IMR-90 (cell line): ENCODE data around the gene MLKL. TPM values are rescaled to one million over a fixed set of nuclear protein-coding genes. Genes with fewer than 3 reads are reported as not detected.

Experiments used
- ATAC-seq: fragments of 200-7000 bp; cut with Tn5 transposase; 2 replicates; pipeline ENCODE4 v1.9.1; 2020; ENCODE audit warnings: low read depth, mild to moderate bottlenecking, moderate library complexity
- BruUV-seq: library from RNA; stranded (reverse); fragments of 400-500 nt; replicated peaks from 2 replicates; lab custom pipeline; 2021; lab: Mats Ljungman, UMichigan
- CTCF ChIA-PET: fragments of 300-600 bp; formaldehyde crosslinking; extraction: SDS; loops from one replicate; lab custom pipeline; 2021; ENCODE audit warnings: antibody characterized with exemption; lab: Yijun Ruan, JAX
- POLR2A ChIA-PET: fragments of 300-600 bp; sonication (Branson Sonifier 250); formaldehyde crosslinking; loops from one replicate; lab custom pipeline; 2022; ENCODE audit warnings: antibody characterized with exemption; ENCODE audit not compliant: unreplicated experiment; lab: Charles Lee
- DNase-seq: peaks from one replicate; pipeline ENCODE4 v3.0.0; 2013
- H2AFZ ChIP-seq: replicated peaks from 2 replicates; pipeline ENCODE3; 2013; ENCODE audit warnings: low read length, mild to moderate bottlenecking; ENCODE audit not compliant: poor library complexity
- H2AK5ac ChIP-seq: 2 replicates; pipeline ENCODE4 v1.6.1; 2013; ENCODE audit warnings: low read depth, low read length, inconsistent platforms
- H2AK9ac ChIP-seq: replicated peaks from 2 replicates; pipeline ENCODE3; 2013; ENCODE audit warnings: mild to moderate bottlenecking, low read depth, low read length, moderate library complexity; ENCODE audit not compliant: poor library complexity
- H2BK120ac ChIP-seq: 2 replicates; pipeline ENCODE4 v1.6.1; 2013; ENCODE audit warnings: low read depth, low read length, inconsistent platforms
- H2BK15ac ChIP-seq: 3 replicates; pipeline ENCODE4 v1.6.1; 2013; ENCODE audit warnings: low read depth, low read length, inconsistent platforms
- H2BK20ac ChIP-seq: 2 replicates; pipeline ENCODE4 v1.6.1; 2013; ENCODE audit warnings: low read depth, mild to moderate bottlenecking, inconsistent platforms, low read length, moderate library complexity
- H2BK5ac ChIP-seq: 2 replicates; pipeline ENCODE4 v1.6.1; 2013; ENCODE audit warnings: mild to moderate bottlenecking, low read depth, low read length, inconsistent platforms; ENCODE audit not compliant: poor library complexity, severe bottlenecking
- H3K14ac ChIP-seq: replicated peaks from 2 replicates; pipeline ENCODE4 v1.6.1; 2013; ENCODE audit warnings: low read depth, low read length, inconsistent platforms
- H3K18ac ChIP-seq: 2 replicates; pipeline ENCODE4 v1.6.1; 2013; ENCODE audit warnings: low read depth, low read length, control low read depth
- H3K23ac ChIP-seq: 2 replicates; pipeline ENCODE4 v1.6.1; 2013; ENCODE audit warnings: low read depth, low read length, inconsistent platforms
- H3K27ac ChIP-seq: 2 replicates; pipeline ENCODE4 v1.5.1; 2013; ENCODE audit warnings: mild to moderate bottlenecking, control low read depth, low read length; ENCODE audit not compliant: insufficient read depth
- H3K27me3 ChIP-seq: 2 replicates; pipeline ENCODE4 v1.6.1; 2013; ENCODE audit warnings: low read length; ENCODE audit not compliant: control insufficient read depth, insufficient read depth
- H3K36me3 ChIP-seq: 2 replicates; pipeline ENCODE4 v1.6.1; 2013; ENCODE audit warnings: low read length, mixed read lengths; ENCODE audit not compliant: control insufficient read depth, insufficient read depth
- H3K4ac ChIP-seq: 2 replicates; pipeline ENCODE4 v1.6.1; 2013; ENCODE audit warnings: low read depth, low read length, inconsistent platforms
- H3K4me1 ChIP-seq: 2 replicates; pipeline ENCODE4 v1.6.1; 2013; ENCODE audit warnings: low read length, mixed read lengths; ENCODE audit not compliant: control insufficient read depth, insufficient read depth
- H3K4me2 ChIP-seq: 2 replicates; pipeline ENCODE4 v1.6.1; 2013; ENCODE audit warnings: low read depth, mild to moderate bottlenecking, control low read depth, low read length, moderate library complexity
- H3K4me3 ChIP-seq: 2 replicates; pipeline ENCODE4 v1.5.1; 2013; ENCODE audit warnings: low read depth, mild to moderate bottlenecking, control low read depth, low read length, moderate library complexity; ENCODE audit not compliant: insufficient read depth
- H3K56ac ChIP-seq: 2 replicates; pipeline ENCODE4 v1.6.1; 2013; ENCODE audit warnings: low read length, inconsistent platforms; ENCODE audit not compliant: insufficient read depth; ENCODE audit errors: extremely low read depth
- H3K79me1 ChIP-seq, 2 experiments: 2 replicates each; pipeline ENCODE4 v1.6.1; 2013; ENCODE audit warnings: low read length in 2 of 2, inconsistent platforms in 1 of 2, low read depth in 1 of 2
- H3K9ac ChIP-seq: 2 replicates; pipeline ENCODE4 v1.6.1; 2013; ENCODE audit warnings: low read depth, low read length, control low read depth
- H3K9me1 ChIP-seq: 2 replicates; pipeline ENCODE4 v1.6.1; 2013; ENCODE audit warnings: low read length, inconsistent platforms; ENCODE audit not compliant: insufficient read depth
- H3K9me3 ChIP-seq: 2 replicates; pipeline ENCODE4 v1.6.1; 2013; ENCODE audit warnings: low read length; ENCODE audit not compliant: control insufficient read depth, insufficient read depth
- H4K20me1 ChIP-seq: 2 replicates; pipeline ENCODE4 v1.6.1; 2013; ENCODE audit warnings: low read length, inconsistent platforms; ENCODE audit not compliant: insufficient read depth
- H4K5ac ChIP-seq: 2 replicates; pipeline ENCODE4 v1.6.1; 2013; ENCODE audit warnings: mild to moderate bottlenecking, low read depth, low read length, control low read depth
- H4K8ac ChIP-seq, 2 experiments: 2 replicates each; pipeline ENCODE4 v1.6.1; 2013; ENCODE audit warnings: low read depth in 2 of 2, low read length in 2 of 2, control low read depth in 1 of 2, inconsistent platforms in 1 of 2
- H4K91ac ChIP-seq: 2 replicates; pipeline ENCODE4 v1.6.1; 2013; ENCODE audit warnings: low read depth, low read length, inconsistent platforms; ENCODE audit not compliant: insufficient read depth
- BHLHE40 ChIP-seq: fragments of 150-350 bp; IDR thresholded peaks from 2 replicates; pipeline ENCODE4 v1.6.1; 2016; ENCODE audit warnings: mild to moderate bottlenecking, low read depth, low read length
- CEBPB ChIP-seq: IDR thresholded peaks from 2 replicates; pipeline ENCODE4 v1.6.1; 2012; ENCODE audit warnings: low read depth, low read length, improper control_type of control experiment
- CHD1 ChIP-seq: IDR thresholded peaks from 2 replicates; pipeline ENCODE4 v1.6.1; 2012; ENCODE audit warnings: low read depth, low read length, improper control_type of control experiment
- ELK1 ChIP-seq: fragments of 150-350 bp; IDR thresholded peaks from 2 replicates; pipeline ENCODE4 v1.6.1; 2016; ENCODE audit warnings: low read depth, mild to moderate bottlenecking, low read length, moderate library complexity, borderline replicate concordance
- FOS ChIP-seq: fragments of 150-350 bp; IDR thresholded peaks from 2 replicates; pipeline ENCODE4 v1.6.1; 2016; ENCODE audit warnings: low read depth, low read length
- MAFK ChIP-seq: IDR thresholded peaks from 2 replicates; pipeline ENCODE4 v1.6.1; 2012; ENCODE audit warnings: low read depth, low read length, improper control_type of control experiment
- MAZ ChIP-seq: IDR thresholded peaks from 2 replicates; pipeline ENCODE4 v1.6.1; 2012; ENCODE audit warnings: low read depth, mild to moderate bottlenecking, low read length, improper control_type of control experiment, moderate library complexity, borderline replicate concordance
- MXI1 ChIP-seq: IDR thresholded peaks from 2 replicates; pipeline ENCODE4 v1.6.1; 2012; ENCODE audit warnings: low read depth, mild to moderate bottlenecking, low read length, moderate library complexity, borderline replicate concordance
- NFE2L2 ChIP-seq: fragments of 150-350 bp; IDR thresholded peaks from 2 replicates; pipeline ENCODE4 v1.6.1; 2016; ENCODE audit warnings: low read depth, mild to moderate bottlenecking, low read length
- POLR2A ChIP-seq: IDR thresholded peaks from 2 replicates; pipeline ENCODE4 v1.6.1; 2012; ENCODE audit warnings: mild to moderate bottlenecking, low read depth, low read length
- RAD21 ChIP-seq: IDR thresholded peaks from 2 replicates; pipeline ENCODE4 v1.6.1; 2012; ENCODE audit warnings: low read length, improper control_type of control experiment
- RCOR1 ChIP-seq: IDR thresholded peaks from 2 replicates; pipeline ENCODE4 v1.6.1; 2012; ENCODE audit warnings: mild to moderate bottlenecking, low read length, improper control_type of control experiment; ENCODE audit not compliant: insufficient replicate concordance
- RFX5 ChIP-seq: IDR thresholded peaks from 2 replicates; pipeline ENCODE4 v1.8.0; 2012; ENCODE audit warnings: low read depth, mild to moderate bottlenecking, low read length, moderate library complexity
- SMC3 ChIP-seq: fragments of 150-350 bp; IDR thresholded peaks from 2 replicates; pipeline ENCODE4 v1.6.1; 2016; ENCODE audit warnings: low read depth, mild to moderate bottlenecking, antibody characterized with exemption, low read length, moderate library complexity
- USF2 ChIP-seq: fragments of 150-350 bp; IDR thresholded peaks from 2 replicates; pipeline ENCODE4 v1.6.1; 2017; ENCODE audit warnings: mild to moderate bottlenecking, antibody characterized with exemption, low read length, low read depth
- WGBS, 2 experiments: methylation state at CpG; one replicate each; pipeline versions ENCODE4 v1.1.5 to v1.1.7; 2013; ENCODE audit warnings: missing lambda C conversion rate in 2 of 2; ENCODE audit not compliant: insufficient read length in 1 of 2; ENCODE audit errors: extremely low coverage in 2 of 2; 5-methylcytosine and 5-hydroxymethylcytosine counted together
- dilution Hi-C: fragments of 300-500 bp; cut with HindIII; formaldehyde crosslinking; loops from one replicate; pipeline ENCODE4 v1.14.3; 2018; ENCODE audit warnings: low sequenced_read_pairs; ENCODE audit not compliant: unreplicated experiment
- in situ Hi-C: fragments of 300-500 bp; cut with MboI; formaldehyde crosslinking; loops from 3 replicates; pipeline ENCODE4 v1.14.3; 2019; ENCODE audit warnings: low sequenced_read_pairs, inconsistent platforms, mixed read lengths
- intact Hi-C: fragments of 100-400 bp; cut with micrococcal nuclease; formaldehyde crosslinking; loops from 2 replicates; pipeline ENCODE4 v1.10.0; 2022
- polyA plus RNA-seq, 3 experiments: library from polyadenylated mRNA; depleted of rRNA; stranded (reverse); fragments of >200 nt; gene quantifications; 2 replicates each; pipeline ENCODE4 v1.2.3, GENCODE V29; 2012; ENCODE audit warnings: low replicate concordance in 1 of 3
- total RNA-seq: library from RNA; depleted of rRNA; stranded (reverse); fragments of >200 nt; gene quantifications from 2 replicates; pipeline ENCODE4 v1.2.3, GENCODE V29; 2012
- TF ChIP-seq, protein P1 (sequence below): conservative IDR thresholded peaks from 2 replicates; pipeline ENCODE4 v1.5.1; 2012; ENCODE audit warnings: mild to moderate bottlenecking, low read depth, low read length, improper control_type of control experiment

MLKL gene
- total and polyA plus RNA-seq, 2 of the 4 experiments (the other 2 are of a cell fraction), result 3.6 to 4.5 TPM

- Histone ChIP-seq H4K91ac (no peak overlapping the region), H3K4me2 (no peak overlapping the region), H3K9me3 (no peaks in the 10 kb centered on the region), H3K4me3 (no peak overlapping the region), H2AK5ac (0 out of 2 replicates have a peak overlapping the region, but pooled peaks have one; percentile 24), H2AK9ac (no peak overlapping the region), H3K36me3 (no peaks in the 10 kb centered on the region), H3K27ac (no peak overlapping the region), H2BK5ac (no peak overlapping the region), H3K18ac (no peak overlapping the region), H4K5ac (no peak overlapping the region), H3K79me1 (no peaks in the 10 kb centered on the region), H4K8ac (0 out of 4 replicates have a peak overlapping the region, but pooled peaks of 1 of the 2 experiments have one; percentile 19), H3K9ac (no peak overlapping the region), H2BK120ac (no peak overlapping the region; the same call in 1 of the 2 replicates), H2BK20ac (no peak overlapping the region; the same call in 1 of the 2 replicates), H3K4me1 (peaks cover 13% of the 10 kb centered on the region), H4K20me1 (no peaks in the 10 kb centered on the region), H3K23ac (no peak overlapping the region), H3K14ac (no peak overlapping the region), H3K27me3 (no peaks in the 10 kb centered on the region), H2AFZ (no peak overlapping the region), H3K56ac (no peak overlapping the region), H3K4ac (no peak overlapping the region), H2BK15ac (no peak overlapping the region), H3K9me1 (peaks cover 4% of the 10 kb centered on the region; the same call in 1 of the 2 replicates)
- intact Hi-C loops, result no loop called here
- ChIA-PET CTCF (no interaction called here), POLR2A (no interaction called here)
- in situ Hi-C loops, result no loop called here
- DNase-seq (no peak), ATAC-seq (no peak)
- WGBS, 2 experiments, result 70% methylated on average over 5 of the region's 7 CpGs; no CpG with 5 or more reads in 1 of the 2 experiments
- TF ChIP-seq MXI1 (no peak), MAFK (no peak), MAZ (no peak), FOS (no peak), CEBPB (no peak), SMC3 (no peak), USF2 (no peak), ELK1 (no peak), RAD21 (no peak), BHLHE40 (no peak), RFX5 (no peak), CHD1 (no peak), POLR2A (no peak), NFE2L2 (no peak), RCOR1 (no peak)
- TF ChIP-seq, protein P1, sequence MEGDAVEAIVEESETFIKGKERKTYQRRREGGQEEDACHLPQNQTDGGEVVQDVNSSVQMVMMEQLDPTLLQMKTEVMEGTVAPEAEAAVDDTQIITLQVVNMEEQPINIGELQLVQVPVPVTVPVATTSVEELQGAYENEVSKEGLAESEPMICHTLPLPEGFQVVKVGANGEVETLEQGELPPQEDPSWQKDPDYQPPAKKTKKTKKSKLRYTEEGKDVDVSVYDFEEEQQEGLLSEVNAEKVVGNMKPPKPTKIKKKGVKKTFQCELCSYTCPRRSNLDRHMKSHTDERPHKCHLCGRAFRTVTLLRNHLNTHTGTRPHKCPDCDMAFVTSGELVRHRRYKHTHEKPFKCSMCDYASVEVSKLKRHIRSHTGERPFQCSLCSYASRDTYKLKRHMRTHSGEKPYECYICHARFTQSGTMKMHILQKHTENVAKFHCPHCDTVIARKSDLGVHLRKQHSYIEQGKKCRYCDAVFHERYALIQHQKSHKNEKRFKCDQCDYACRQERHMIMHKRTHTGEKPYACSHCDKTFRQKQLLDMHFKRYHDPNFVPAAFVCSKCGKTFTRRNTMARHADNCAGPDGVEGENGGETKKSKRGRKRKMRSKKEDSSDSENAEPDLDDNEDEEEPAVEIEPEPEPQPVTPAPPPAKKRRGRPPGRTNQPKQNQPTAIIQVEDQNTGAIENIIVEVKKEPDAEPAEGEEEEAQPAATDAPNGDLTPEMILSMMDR, result no peak
- dilution Hi-C loops, result no loop called here
- BruUV-seq, result no TSS peak
Measured at GRCh38 chr16:74745926-74746325, 45.3 kb upstream of the MLKL start.
